Hepatocyte (in vitro differentiated cells): Measurements from ENCODE around the gene AHNAK. TPM values are rescaled to one million over a fixed set of nuclear protein-coding genes. Genes with fewer than 3 reads are reported as not detected.
"Not testable (repeated sequence)": the region's sequence is repeated elsewhere in the genome, so short reads cannot be mapped to it uniquely, and the experiment has no call there.

Experiments
- DNase-seq: peaks from one replicate; pipeline ENCODE4 v3.0.0-alpha.2; 2016; ENCODE audit warnings: low spot score
- H2AFZ ChIP-seq: fragments of 200-600 bp; sonication (generic); 2 replicates; pipeline ENCODE4 v1.6.0; 2016; ENCODE audit warnings: antibody characterized with exemption, mild to moderate bottlenecking
- H3K27ac ChIP-seq: fragments of 200-600 bp; sonication (generic); 2 replicates; pipeline ENCODE4 v1.5.1; 2016; ENCODE audit warnings: mild to moderate bottlenecking
- H3K27me3 ChIP-seq: fragments of 200-600 bp; sonication (generic); 2 replicates; pipeline ENCODE4 v1.6.1; 2016
- H3K36me3 ChIP-seq: fragments of 200-600 bp; sonication (generic); replicated peaks from 2 replicates; pipeline ENCODE4 v1.5.1; 2016; ENCODE audit warnings: low read depth; ENCODE audit not compliant: insufficient read depth
- H3K4me1 ChIP-seq: fragments of 200-600 bp; sonication (generic); 2 replicates; pipeline ENCODE4 v1.5.1; 2016; ENCODE audit warnings: mild to moderate bottlenecking, moderate library complexity; ENCODE audit not compliant: insufficient read depth
- H3K4me2 ChIP-seq: fragments of 200-600 bp; sonication (generic); 2 replicates; pipeline ENCODE4 v1.6.0; 2016
- H3K4me3 ChIP-seq: fragments of 200-600 bp; sonication (generic); 2 replicates; pipeline ENCODE4 v1.5.1; 2016; ENCODE audit warnings: mild to moderate bottlenecking
- H3K79me2 ChIP-seq: fragments of 200-600 bp; sonication (generic); 2 replicates; pipeline ENCODE4 v1.6.0; 2017; ENCODE audit warnings: mild to moderate bottlenecking
- H3K9me2 ChIP-seq: fragments of 200-600 bp; sonication (generic); replicated peaks from 2 replicates; pipeline ENCODE4 v1.6.0; 2017; ENCODE audit warnings: mild to moderate bottlenecking; ENCODE audit not compliant: insufficient read depth
- H3K9me3 ChIP-seq: fragments of 200-600 bp; sonication (generic); 2 replicates; pipeline ENCODE4 v1.5.1; 2016; ENCODE audit warnings: low read depth, mild to moderate bottlenecking
- H4K20me1 ChIP-seq: fragments of 200-600 bp; sonication (generic); 2 replicates; pipeline ENCODE4 v1.6.0; 2016; ENCODE audit warnings: mild to moderate bottlenecking; ENCODE audit not compliant: insufficient read depth, poor library complexity, severe bottlenecking
- CTCF ChIP-seq: fragments of 200-600 bp; sonication (generic); IDR thresholded peaks from 2 replicates; pipeline ENCODE4 v1.5.1; 2016; ENCODE audit warnings: antibody characterized with exemption, mild to moderate bottlenecking; ENCODE audit not compliant: poor library complexity
- EZH2 ChIP-seq: fragments of 200-600 bp; sonication (generic); IDR thresholded peaks from 2 replicates; pipeline ENCODE4 v1.6.1; 2016; ENCODE audit warnings: antibody characterized with exemption, mild to moderate bottlenecking, borderline replicate concordance
- EZH2phosphoT487 ChIP-seq: fragments of 200-600 bp; sonication (generic); IDR thresholded peaks from one replicate; pipeline ENCODE4 v1.6.1; 2018; ENCODE audit warnings: antibody characterized with exemption, mild to moderate bottlenecking, low read depth, moderate library complexity; ENCODE audit not compliant: unreplicated experiment, severe bottlenecking
- WGBS: methylation state at CpG from one replicate; pipeline ENCODE4 v1.1.6; 2016; ENCODE audit warnings: low lambda C conversion rate; ENCODE audit errors: missing lambda C conversion rate; 5-methylcytosine and 5-hydroxymethylcytosine counted together
- polyA plus RNA-seq: library from polyadenylated mRNA; unstranded; fragments of >200 nt; fragmentation: Nextera tagmentation; extraction: Ambion mirVana; gene quantifications from 2 replicates; pipeline ENCODE4 v1.2.1, GENCODE V29; 2016
- total RNA-seq: library from RNA; depleted of rRNA; stranded (reverse); fragments of >200 nt; gene quantifications from 2 replicates; pipeline ENCODE4 v1.2.3, GENCODE V29; 2014

Gene AHNAK
- total and polyA plus RNA-seq, 2 experiments from 2014 or later: 47.6 to 237 TPM

- 76% methylated on average over 8 of the region's 8 CpGs for WGBS
- Histone ChIP-seq H3K27me3 (no peaks in the 10 kb centered on the region), H3K9me2 (no peaks in the 10 kb centered on the region), H2AFZ (no peak overlapping the region), H3K4me1 (peaks cover 66% of the 10 kb centered on the region), H3K79me2 (peaks cover 5% of the 10 kb centered on the region), H3K9me3 (no peaks in the 10 kb centered on the region), H3K4me2 (peak overlapping the region; percentile 71), H3K27ac (peak overlapping the region; percentile 99), H3K36me3 (no peaks in the 10 kb centered on the region), H3K4me3 (no peak overlapping the region), H4K20me1 (no peaks in the 10 kb centered on the region)
- DNase-seq: no peak
- TF ChIP-seq CTCF (no peak), EZH2 (no peak), EZH2phosphoT487 (no peak)
These were observed 7.3 kb upstream of the AHNAK start for GRCh38 chr11:62553839-62554361.

GRCh38 chr11:62553080-62553838, 6.7 kb upstream of the AHNAK start:
- Histone ChIP-seq H3K4me1 (peaks cover 72% of the 10 kb centered on the region), H2AFZ (peak overlapping the region; percentile 35), H3K4me2 (peak overlapping the region; percentile 71), H3K79me2 (peaks cover 2% of the 10 kb centered on the region), H3K4me3 (no peak overlapping the region), H3K9me2 (no peaks in the 10 kb centered on the region), H4K20me1 (no peaks in the 10 kb centered on the region), H3K9me3 (no peaks in the 10 kb centered on the region), H3K27ac (peak overlapping the region; percentile 99), H3K27me3 (no peaks in the 10 kb centered on the region), H3K36me3 (no peaks in the 10 kb centered on the region)
- no peak for TF ChIP-seq EZH2
- TF ChIP-seq CTCF: no peak
- no peak for TF ChIP-seq EZH2phosphoT487
- WGBS: 13% methylated on average over 14 of the region's 15 CpGs
- DNase-seq: peak; percentile 93

GRCh38 chr11:62552485-62553079, 6.0 kb upstream of the AHNAK start:
- no peaks in the 10 kb centered on the region for H4K20me1 ChIP-seq
- peak; percentile 50 for DNase-seq
- peaks cover 2% of the 10 kb centered on the region for H3K79me2 ChIP-seq
- no peaks in the 10 kb centered on the region for H3K9me3 ChIP-seq
- peak overlapping the region; percentile 99 for H3K27ac ChIP-seq
- H2AFZ ChIP-seq: peak overlapping the region; percentile 21
- no peak overlapping the region for H3K4me3 ChIP-seq
- TF ChIP-seq EZH2phosphoT487: no peak
- TF ChIP-seq CTCF: no peak
- TF ChIP-seq EZH2: no peak
- no peaks in the 10 kb centered on the region for H3K27me3 ChIP-seq
- WGBS: 23% methylated on average over 4 of the region's 4 CpGs
- peaks cover 79% of the 10 kb centered on the region for H3K4me1 ChIP-seq
- H3K9me2 ChIP-seq: no peaks in the 10 kb centered on the region
- peak overlapping the region; percentile 71 for H3K4me2 ChIP-seq
- H3K36me3 ChIP-seq: no peaks in the 10 kb centered on the region

GRCh38 chr11:62550478-62550877, 3.9 kb upstream of the AHNAK start:
- not testable (repeated sequence) for H3K27me3 ChIP-seq, H3K4me3 ChIP-seq, H2AFZ ChIP-seq, H3K4me2 ChIP-seq, DNase-seq, H3K9me2 ChIP-seq, H3K36me3 ChIP-seq, H3K9me3 ChIP-seq, H4K20me1 ChIP-seq
- Histone ChIP-seq H3K79me2 (peaks cover 11% of the 10 kb centered on the region), H3K4me1 (peaks cover 65% of the 10 kb centered on the region), H3K27ac (peak overlapping the region; percentile 99)
- WGBS: 100% methylated on average over 2 of the region's 2 CpGs
